K562 (cell line): ENCODE data around the gene METAP1D. TPM values are rescaled to one million over a fixed set of nuclear protein-coding genes. Genes with fewer than 3 reads are reported as not detected.

Experiments used
- ARID1B ChIP-seq: fragments of 450-650 bp; IDR thresholded peaks from 2 replicates; pipeline ENCODE4 v1.6.1; 2016; ENCODE audit warnings: antibody characterized with exemption, mild to moderate bottlenecking, inconsistent platforms
- CBX3 ChIP-seq, 2 experiments: IDR thresholded peaks; 1 replicate in 1 of 2; 2 replicates in 1 of 2; pipeline ENCODE4 v1.6.1; 2012; ENCODE audit warnings: inconsistent platforms in 2 of 2, low read length in 2 of 2, borderline replicate concordance in 1 of 2, control low read depth in 1 of 2
- ETV1 ChIP-seq: fragments of 450-650 bp; conservative IDR thresholded peaks from 2 replicates; pipeline ENCODE4 v1.6.1; 2016; ENCODE audit warnings: missing genetic modification characterization, control low read depth, low read depth, missing compliant biosample characterization
- GABPB2 ChIP-seq: fragments of 250-450 bp; sonication (Bioruptor Pico); conservative IDR thresholded peaks from 2 replicates; pipeline ENCODE4 v1.5.1; 2021; ENCODE audit warnings: mild to moderate bottlenecking
- JUN ChIP-seq, 2 experiments: sonication (generic) in 1 of 2; formaldehyde crosslinking in 1 of 2; IDR thresholded peaks; 2 replicates each; pipeline versions ENCODE4 v1.6.1 to v1.8.0; 2012 to 2022; ENCODE audit warnings: borderline replicate concordance in 2 of 2, mild to moderate bottlenecking in 2 of 2, improper control_type of control experiment in 1 of 2, low read depth in 1 of 2, low read length in 1 of 2, missing genetic modification reagents in 1 of 2
- JUND ChIP-seq, 2 experiments: IDR thresholded peaks; 2 replicates in 1 of 2; 3 replicates in 1 of 2; pipeline ENCODE4 v1.6.1; 2011; ENCODE audit warnings: borderline replicate concordance in 2 of 2, low read depth in 2 of 2, low read length in 2 of 2, improper control_type of control experiment in 1 of 2, missing biosample characterization in 1 of 2, missing genetic modification characterization in 1 of 2, missing genetic modification reagents in 1 of 2
- MYC ChIP-seq, 2 experiments: fragments of 250-450 bp in 1 of 2; sonication (Bioruptor Pico) in 1 of 2; IDR thresholded peaks; 2 replicates each; pipeline versions ENCODE4 v1.5.1 to v1.6.1; 2012 to 2021; ENCODE audit warnings: low read depth in 2 of 2, borderline replicate concordance in 1 of 2, improper control_type of control experiment in 1 of 2, low read length in 1 of 2, mild to moderate bottlenecking in 1 of 2, moderate library complexity in 1 of 2
- RBM14 ChIP-seq: fragments of 200-400 bp; formaldehyde crosslinking; IDR thresholded peaks from 2 replicates; pipeline ENCODE4 v1.6.1; 2018; ENCODE audit warnings: low read depth, mild to moderate bottlenecking, low read length, moderate library complexity, borderline replicate concordance; ENCODE audit not compliant: insufficient read depth
- SMARCE1 ChIP-seq: fragments of 450-650 bp; IDR thresholded peaks from 2 replicates; pipeline ENCODE4 v1.7.1; 2016; ENCODE audit warnings: mild to moderate bottlenecking
- TFAM ChIP-seq: fragments of 250-450 bp; sonication (Bioruptor Pico); conservative IDR thresholded peaks from 2 replicates; pipeline ENCODE4 v1.5.0; 2021; ENCODE audit warnings: mild to moderate bottlenecking, moderate library complexity
- ZEB2 ChIP-seq: fragments of 450-650 bp; IDR thresholded peaks from 2 replicates; pipeline ENCODE4 v1.6.1; 2016
- ZKSCAN3 ChIP-seq: fragments of 250-450 bp; sonication (Bioruptor Pico); IDR thresholded peaks from 2 replicates; pipeline ENCODE4 v1.4.0; 2020
- ZNF133 ChIP-seq: fragments of 250-450 bp; sonication (Bioruptor Pico); IDR thresholded peaks from 2 replicates; pipeline ENCODE4 v1.4.0; 2020; ENCODE audit warnings: mild to moderate bottlenecking
- ZNF384 ChIP-seq: IDR thresholded peaks from 2 replicates; pipeline ENCODE4 v1.6.1; 2012; ENCODE audit warnings: low read depth, low read length, improper control_type of control experiment
- ZNF830 ChIP-seq: fragments of 250-450 bp; sonication (Bioruptor Pico); IDR thresholded peaks from 2 replicates; pipeline ENCODE4 v1.5.0; 2021; ENCODE audit warnings: mild to moderate bottlenecking
- polyA plus RNA-seq, 8 experiments: library from polyadenylated mRNA; depleted of rRNA in 4 of 8; stranded (reverse) in 5 of 8; unstranded in 3 of 8; fragments of >200 nt; fragmentation: Nextera tagmentation in 2 of 8; fragmentation: Illumina TruSeq in 1 of 8; extraction: Ambion mirVana in 2 of 8; extraction: Trizol in 1 of 8; gene quantifications; 2 replicates each; pipeline versions ENCODE4 v1.2.1 to v1.2.3, GENCODE V29; 2011 to 2014; ENCODE audit warnings: inconsistent platforms in 1 of 8, missing spikeins in 1 of 8
- total RNA-seq, 7 experiments: library from RNA; depleted of rRNA in 6 of 7; stranded (reverse); fragments of >200 nt in 6 of 7; fragmentation: Illumina TruSeq in 2 of 7; extraction: Trizol in 2 of 7; gene quantifications; 2 replicates each; pipeline versions ENCODE4 v1.2.1 to v1.2.3, GENCODE V29; 2011 to 2021; ENCODE audit warnings: low replicate concordance in 1 of 7
- TF ChIP-seq, protein P1 (sequence below): fragments of 450-650 bp; IDR thresholded peaks from 2 replicates; pipeline ENCODE4 v1.7.0; 2016; ENCODE audit warnings: borderline replicate concordance
- TF ChIP-seq, protein P2 (sequence below): fragments of 250-450 bp; sonication (Bioruptor Pico); IDR thresholded peaks from 2 replicates; pipeline ENCODE4 v1.8.0; 2021; ENCODE audit warnings: moderate library complexity, mild to moderate bottlenecking, inconsistent platforms
- TF ChIP-seq, protein P3 (sequence below): fragments of 450-650 bp; IDR thresholded peaks from 2 replicates; pipeline ENCODE4 v1.6.1; 2016; ENCODE audit warnings: low read depth, mild to moderate bottlenecking, moderate library complexity
- TF ChIP-seq, protein P4 (sequence below): fragments of 250-450 bp; sonication (Bioruptor Pico); IDR thresholded peaks from 2 replicates; pipeline ENCODE4 v1.8.0; 2022; ENCODE audit warnings: moderate library complexity, mild to moderate bottlenecking, inconsistent platforms
- TF ChIP-seq, protein P5 (sequence below): fragments of 250-450 bp; sonication (Bioruptor Pico); IDR thresholded peaks from 2 replicates; pipeline ENCODE4 v1.8.0; 2021; ENCODE audit warnings: mild to moderate bottlenecking, moderate library complexity

METAP1D gene
- total and polyA plus RNA-seq, 9 of the 15 experiments (the other 6 are each of a cell fraction or from before 2014, with no cell fraction given), result 8.0 to 23.4 (median 15.7) TPM

DNA sequence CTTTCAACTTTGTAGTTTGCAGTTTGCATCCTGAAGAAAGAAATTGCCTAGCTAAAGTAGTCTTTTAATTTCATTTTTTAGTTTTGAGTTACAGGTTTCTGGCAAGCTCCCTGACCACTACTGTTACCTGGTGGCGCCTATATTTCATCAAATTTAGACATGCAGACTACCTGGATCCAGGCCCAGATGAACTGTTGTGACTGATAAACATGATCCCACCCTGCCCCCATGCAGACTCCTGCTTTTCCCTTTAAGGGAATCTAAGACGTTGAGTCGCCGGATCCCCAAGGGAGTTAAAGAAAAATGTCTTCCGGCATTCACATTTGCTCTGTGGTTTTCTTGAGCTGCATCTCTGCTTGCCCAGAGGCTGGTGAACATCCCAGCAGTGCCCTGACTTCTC is 22.2 kb downstream of the METAP1D start (continued):
- TF ChIP-seq, protein P1, sequence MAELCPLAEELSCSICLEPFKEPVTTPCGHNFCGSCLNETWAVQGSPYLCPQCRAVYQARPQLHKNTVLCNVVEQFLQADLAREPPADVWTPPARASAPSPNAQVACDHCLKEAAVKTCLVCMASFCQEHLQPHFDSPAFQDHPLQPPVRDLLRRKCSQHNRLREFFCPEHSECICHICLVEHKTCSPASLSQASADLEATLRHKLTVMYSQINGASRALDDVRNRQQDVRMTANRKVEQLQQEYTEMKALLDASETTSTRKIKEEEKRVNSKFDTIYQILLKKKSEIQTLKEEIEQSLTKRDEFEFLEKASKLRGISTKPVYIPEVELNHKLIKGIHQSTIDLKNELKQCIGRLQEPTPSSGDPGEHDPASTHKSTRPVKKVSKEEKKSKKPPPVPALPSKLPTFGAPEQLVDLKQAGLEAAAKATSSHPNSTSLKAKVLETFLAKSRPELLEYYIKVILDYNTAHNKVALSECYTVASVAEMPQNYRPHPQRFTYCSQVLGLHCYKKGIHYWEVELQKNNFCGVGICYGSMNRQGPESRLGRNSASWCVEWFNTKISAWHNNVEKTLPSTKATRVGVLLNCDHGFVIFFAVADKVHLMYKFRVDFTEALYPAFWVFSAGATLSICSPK, result no peak
- TF ChIP-seq, protein P2, sequence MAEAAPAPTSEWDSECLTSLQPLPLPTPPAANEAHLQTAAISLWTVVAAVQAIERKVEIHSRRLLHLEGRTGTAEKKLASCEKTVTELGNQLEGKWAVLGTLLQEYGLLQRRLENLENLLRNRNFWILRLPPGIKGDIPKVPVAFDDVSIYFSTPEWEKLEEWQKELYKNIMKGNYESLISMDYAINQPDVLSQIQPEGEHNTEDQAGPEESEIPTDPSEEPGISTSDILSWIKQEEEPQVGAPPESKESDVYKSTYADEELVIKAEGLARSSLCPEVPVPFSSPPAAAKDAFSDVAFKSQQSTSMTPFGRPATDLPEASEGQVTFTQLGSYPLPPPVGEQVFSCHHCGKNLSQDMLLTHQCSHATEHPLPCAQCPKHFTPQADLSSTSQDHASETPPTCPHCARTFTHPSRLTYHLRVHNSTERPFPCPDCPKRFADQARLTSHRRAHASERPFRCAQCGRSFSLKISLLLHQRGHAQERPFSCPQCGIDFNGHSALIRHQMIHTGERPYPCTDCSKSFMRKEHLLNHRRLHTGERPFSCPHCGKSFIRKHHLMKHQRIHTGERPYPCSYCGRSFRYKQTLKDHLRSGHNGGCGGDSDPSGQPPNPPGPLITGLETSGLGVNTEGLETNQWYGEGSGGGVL (CRISPR knock-in tag), result no peak
- TF ChIP-seq, protein P3, sequence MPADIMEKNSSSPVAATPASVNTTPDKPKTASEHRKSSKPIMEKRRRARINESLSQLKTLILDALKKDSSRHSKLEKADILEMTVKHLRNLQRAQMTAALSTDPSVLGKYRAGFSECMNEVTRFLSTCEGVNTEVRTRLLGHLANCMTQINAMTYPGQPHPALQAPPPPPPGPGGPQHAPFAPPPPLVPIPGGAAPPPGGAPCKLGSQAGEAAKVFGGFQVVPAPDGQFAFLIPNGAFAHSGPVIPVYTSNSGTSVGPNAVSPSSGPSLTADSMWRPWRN, result no peak
- no peak for TF ChIP-seq JUN (IDR thresholded peaks at IDR 0.05; ENCODE audit: borderline replicate concordance, low read depth, low read length)
- TF ChIP-seq JUN (CRISPR knock-in tag; IDR thresholded peaks at IDR 0.05; ENCODE audit: borderline replicate concordance), result no peak
- TF ChIP-seq, protein P4, sequence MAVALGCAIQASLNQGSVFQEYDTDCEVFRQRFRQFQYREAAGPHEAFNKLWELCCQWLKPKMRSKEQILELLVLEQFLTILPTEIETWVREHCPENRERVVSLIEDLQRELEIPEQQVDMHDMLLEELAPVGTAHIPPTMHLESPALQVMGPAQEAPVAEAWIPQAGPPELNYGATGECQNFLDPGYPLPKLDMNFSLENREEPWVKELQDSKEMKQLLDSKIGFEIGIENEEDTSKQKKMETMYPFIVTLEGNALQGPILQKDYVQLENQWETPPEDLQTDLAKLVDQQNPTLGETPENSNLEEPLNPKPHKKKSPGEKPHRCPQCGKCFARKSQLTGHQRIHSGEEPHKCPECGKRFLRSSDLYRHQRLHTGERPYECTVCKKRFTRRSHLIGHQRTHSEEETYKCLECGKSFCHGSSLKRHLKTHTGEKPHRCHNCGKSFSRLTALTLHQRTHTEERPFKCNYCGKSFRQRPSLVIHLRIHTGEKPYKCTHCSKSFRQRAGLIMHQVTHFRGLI (CRISPR knock-in tag), result no peak
- no peak for TF ChIP-seq ZKSCAN3 (CRISPR knock-in tag)
- TF ChIP-seq ZNF384, result no peak
- peak; percentile 65; the same call in 1 of the 2 replicates for TF ChIP-seq ZEB2
- 0 out of 2 replicates have a peak, but pooled peaks have one; percentile 8 for TF ChIP-seq JUND (IDR thresholded peaks at IDR 0.05; ENCODE audit: borderline replicate concordance, low read depth, low read length)
- TF ChIP-seq JUND (tag; IDR thresholded peaks at IDR 0.05; ENCODE audit: borderline replicate concordance, low read depth, low read length), result no peak
- no peak for TF ChIP-seq TFAM (CRISPR knock-in tag)
- 0 out of 2 replicates have a peak, but pooled peaks have one; percentile 7 for TF ChIP-seq SMARCE1
- no peak for TF ChIP-seq ZNF133 (CRISPR knock-in tag)
- TF ChIP-seq ZNF830 (CRISPR knock-in tag), result no peak
- TF ChIP-seq ETV1 (tag), result peak; percentile 24; the same call in 1 of the 2 replicates
- no peak for TF ChIP-seq MYC (IDR thresholded peaks at IDR 0.05; ENCODE audit: low read depth, low read length)
- no peak for TF ChIP-seq MYC (CRISPR knock-in tag; IDR thresholded peaks at IDR 0.05; ENCODE audit: borderline replicate concordance, low read depth)
- TF ChIP-seq, protein P5, sequence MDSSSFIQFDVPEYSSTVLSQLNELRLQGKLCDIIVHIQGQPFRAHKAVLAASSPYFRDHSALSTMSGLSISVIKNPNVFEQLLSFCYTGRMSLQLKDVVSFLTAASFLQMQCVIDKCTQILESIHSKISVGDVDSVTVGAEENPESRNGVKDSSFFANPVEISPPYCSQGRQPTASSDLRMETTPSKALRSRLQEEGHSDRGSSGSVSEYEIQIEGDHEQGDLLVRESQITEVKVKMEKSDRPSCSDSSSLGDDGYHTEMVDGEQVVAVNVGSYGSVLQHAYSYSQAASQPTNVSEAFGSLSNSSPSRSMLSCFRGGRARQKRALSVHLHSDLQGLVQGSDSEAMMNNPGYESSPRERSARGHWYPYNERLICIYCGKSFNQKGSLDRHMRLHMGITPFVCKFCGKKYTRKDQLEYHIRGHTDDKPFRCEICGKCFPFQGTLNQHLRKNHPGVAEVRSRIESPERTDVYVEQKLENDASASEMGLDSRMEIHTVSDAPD (CRISPR knock-in tag), result no peak
- TF ChIP-seq RBM14, result no peak
- peak; percentile 15; the same call in 1 of the 2 replicates for TF ChIP-seq ARID1B
- no peak for TF ChIP-seq GABPB2 (CRISPR knock-in tag)
- no peak for TF ChIP-seq CBX3 (IDR thresholded peaks at IDR 0.05; ENCODE audit: borderline replicate concordance in 1 of 2, low read length in 2 of 2)
